Astrocyte of the cerebellum (primary cell): ENCODE data around the gene RALGAPB.

ENCODE experiments used
- DNase-seq: peaks from one replicate; pipeline ENCODE4 v3.0.0-alpha.2; 2011; ENCODE audit warnings: low read depth
- H3K4me3 ChIP-seq: 2 replicates; pipeline ENCODE4 v1.5.1; 2011; ENCODE audit warnings: mild to moderate bottlenecking, low read depth, low read length, moderate library complexity
- CTCF ChIP-seq: IDR thresholded peaks from 2 replicates; pipeline ENCODE4 v1.5.1; 2012; ENCODE audit warnings: low read length, low read depth, moderate library complexity, mild to moderate bottlenecking; ENCODE audit errors: missing control alignments
- in situ Hi-C: cut with HindIII; loops from 2 replicates; pipeline ENCODE4 v1.10.0; 2017; ENCODE audit warnings: low sequenced_read_pairs

Gene RALGAPB

GRCh38 chr20:38586181-38586525 lies 113.5 kb downstream of the RALGAPB start:
- no peak for DNase-seq
- TF ChIP-seq CTCF, result no peak
- no peak overlapping the region for H3K4me3 ChIP-seq
- in situ Hi-C loops, result no loop called here

GRCh38 chr20:38588303-38588702 lies 115.7 kb downstream of the RALGAPB start:
- in situ Hi-C loops, result no loop called here
- no peak for DNase-seq
- no peak for TF ChIP-seq CTCF
- no peak overlapping the region for H3K4me3 ChIP-seq

- H3K4me3 ChIP-seq, result no peak overlapping the region
- no peak for DNase-seq
- no peak for TF ChIP-seq CTCF
- in situ Hi-C loops, result no loop called here
Measured at GRCh38 chr20:38589351-38589750, 116.7 kb downstream of the RALGAPB start.

- TF ChIP-seq CTCF, result no peak
- DNase-seq, result no peak
- no peak overlapping the region for H3K4me3 ChIP-seq
- in situ Hi-C loops, result no loop called here
Measured at GRCh38 chr20:38589967-38590675, 117.5 kb downstream of the RALGAPB start.

- in situ Hi-C loops, result no loop called here
Measured at GRCh38 chr20:38590676-38591473, 118.2 kb downstream of the RALGAPB start.

More at GRCh38 chr20:38590676-38591473, 118.2 kb downstream of the RALGAPB start:
- no peak for TF ChIP-seq CTCF
- no peak overlapping the region for H3K4me3 ChIP-seq
- DNase-seq, result no peak
